HEK293 (cell line): Measurements from ENCODE around the gene CHCHD6.

Experiments
- CTCF ChIA-PET: fragments of 350-600 bp; formaldehyde crosslinking; extraction: SDS; loops from one replicate; lab custom pipeline; 2021; ENCODE audit warnings: antibody characterized with exemption; lab: Yijun Ruan, JAX
- POLR2A ChIA-PET: fragments of 300-600 bp; formaldehyde crosslinking; extraction: SDS; loops from one replicate; lab custom pipeline; 2020; ENCODE audit warnings: antibody characterized with exemption, inconsistent platforms; lab: Yijun Ruan, JAX
- H3K27ac ChIP-seq: fragments of 200-500 bp; sonication (Bioruptor generic); 2 replicates; pipeline ENCODE4 v1.5.1; 2014; ENCODE audit warnings: low read depth, low read length, control low read depth, inconsistent platforms; ENCODE audit errors: extremely low read depth
- H3K36me3 ChIP-seq, 2 experiments: fragments of 200-500 bp in 1 of 2; sonication (Bioruptor generic) in 1 of 2; 1 replicate in 1 of 2; 2 replicates in 1 of 2; pipeline ENCODE4 v1.5.1; 2014 to 2017; ENCODE audit warnings: inconsistent platforms in 2 of 2, low read length in 2 of 2; ENCODE audit not compliant: control insufficient read depth in 2 of 2, insufficient read depth in 1 of 2
- H3K4me1 ChIP-seq: fragments of 200-500 bp; sonication (Bioruptor generic); 2 replicates; pipeline ENCODE4 v1.5.1; 2014; ENCODE audit warnings: mild to moderate bottlenecking, low read length, inconsistent platforms; ENCODE audit not compliant: control insufficient read depth, insufficient read depth
- H3K4me3 ChIP-seq: 2 replicates; pipeline ENCODE4 v1.5.1; 2011; ENCODE audit warnings: low read depth, mild to moderate bottlenecking, control low read depth, low read length, moderate library complexity
- H3K9me3 ChIP-seq: fragments of 200-500 bp; sonication (Bioruptor generic); 2 replicates; pipeline ENCODE4 v1.5.1; 2014; ENCODE audit warnings: low read depth, low read length, inconsistent platforms; ENCODE audit not compliant: control insufficient read depth, insufficient read depth
- GLIS1 ChIP-seq: fragments of 450-650 bp; formaldehyde crosslinking; IDR thresholded peaks from 2 replicates; pipeline ENCODE4 v1.5.1; 2016; ENCODE audit warnings: missing biosample characterization, missing genetic modification characterization
- IKZF3 ChIP-seq: fragments of 450-650 bp; IDR thresholded peaks from 2 replicates; pipeline ENCODE4 v1.5.0; 2018; ENCODE audit warnings: missing biosample characterization, mild to moderate bottlenecking, missing genetic modification characterization, moderate library complexity
- KLF9 ChIP-seq: fragments of 450-650 bp; formaldehyde crosslinking; IDR thresholded peaks from 2 replicates; pipeline ENCODE4 v1.5.1; 2016; ENCODE audit warnings: missing biosample characterization, missing genetic modification characterization, low read depth
- OVOL3 ChIP-seq: fragments of 450-650 bp; formaldehyde crosslinking; IDR thresholded peaks from 2 replicates; pipeline ENCODE4 v1.5.1; 2016; ENCODE audit warnings: missing biosample characterization, missing genetic modification characterization
- PRDM1 ChIP-seq: fragments of 450-650 bp; formaldehyde crosslinking; IDR thresholded peaks from 2 replicates; pipeline ENCODE4; 2016; ENCODE audit warnings: missing biosample characterization, missing genetic modification characterization
- PRDM4 ChIP-seq: fragments of 450-650 bp; formaldehyde crosslinking; IDR thresholded peaks from 2 replicates; pipeline ENCODE4 v1.5.1; 2017; ENCODE audit warnings: missing biosample characterization, missing genetic modification characterization
- REST ChIP-seq: fragments of 450-650 bp; formaldehyde crosslinking; IDR thresholded peaks from 2 replicates; pipeline ENCODE4 v1.5.1; 2016; ENCODE audit warnings: missing biosample characterization, missing genetic modification characterization
- SALL2 ChIP-seq: fragments of 450-650 bp; formaldehyde crosslinking; IDR thresholded peaks from 2 replicates; pipeline ENCODE4 v1.5.0; 2017; ENCODE audit warnings: missing biosample characterization, mild to moderate bottlenecking, missing genetic modification characterization, borderline replicate concordance
- SCRT2 ChIP-seq: fragments of 450-650 bp; formaldehyde crosslinking; IDR thresholded peaks from 2 replicates; pipeline ENCODE4 v1.5.1; 2016; ENCODE audit warnings: missing biosample characterization, missing genetic modification characterization
- ZBTB49 ChIP-seq: fragments of 450-650 bp; formaldehyde crosslinking; IDR thresholded peaks from 2 replicates; pipeline ENCODE4 v1.5.1; 2016; ENCODE audit warnings: missing biosample characterization, missing genetic modification characterization, low read depth
- ZBTB6 ChIP-seq: fragments of 450-650 bp; formaldehyde crosslinking; IDR thresholded peaks from 2 replicates; pipeline ENCODE4 v1.5.1; 2017; ENCODE audit warnings: missing biosample characterization, missing genetic modification characterization
- ZFP37 ChIP-seq: fragments of 450-650 bp; formaldehyde crosslinking; IDR thresholded peaks from 2 replicates; pipeline ENCODE4 v1.5.1; 2016; ENCODE audit warnings: missing biosample characterization, missing genetic modification characterization
- ZFP69B ChIP-seq: fragments of 450-650 bp; formaldehyde crosslinking; IDR thresholded peaks from 2 replicates; pipeline ENCODE4 v1.5.1; 2016; ENCODE audit warnings: missing biosample characterization, missing genetic modification characterization
- ZIC2 ChIP-seq: fragments of 450-650 bp; formaldehyde crosslinking; IDR thresholded peaks from 2 replicates; pipeline ENCODE4 v1.5.1; 2016; ENCODE audit warnings: missing biosample characterization, missing genetic modification characterization
- ZNF121 ChIP-seq: fragments of 450-650 bp; formaldehyde crosslinking; IDR thresholded peaks from 2 replicates; pipeline ENCODE4 v1.5.1; 2016; ENCODE audit warnings: missing biosample characterization, missing genetic modification characterization
- ZNF138 ChIP-seq: fragments of 450-650 bp; formaldehyde crosslinking; IDR thresholded peaks from 2 replicates; pipeline ENCODE4 v1.5.1; 2016; ENCODE audit warnings: missing biosample characterization, missing genetic modification characterization, borderline replicate concordance
- ZNF221 ChIP-seq: fragments of 450-650 bp; formaldehyde crosslinking; IDR thresholded peaks from 2 replicates; pipeline ENCODE4 v1.5.1; 2017; ENCODE audit warnings: missing biosample characterization, missing genetic modification characterization, borderline replicate concordance
- ZNF24 ChIP-seq: fragments of 450-650 bp; formaldehyde crosslinking; IDR thresholded peaks from 2 replicates; pipeline ENCODE4 v1.5.1; 2016; ENCODE audit warnings: missing biosample characterization, missing genetic modification characterization
- ZNF37A ChIP-seq: fragments of 450-650 bp; IDR thresholded peaks from 2 replicates; pipeline ENCODE4 v1.5.1; 2018; ENCODE audit warnings: missing biosample characterization, missing genetic modification characterization
- ZNF426 ChIP-seq: fragments of 450-650 bp; formaldehyde crosslinking; IDR thresholded peaks from 2 replicates; pipeline ENCODE4 v1.5.1; 2017; ENCODE audit warnings: missing biosample characterization, missing genetic modification characterization, mild to moderate bottlenecking, inconsistent platforms, moderate library complexity
- ZNF501 ChIP-seq: fragments of 450-650 bp; formaldehyde crosslinking; IDR thresholded peaks from 2 replicates; pipeline ENCODE4 v1.5.1; 2016; ENCODE audit warnings: missing biosample characterization, missing genetic modification characterization
- ZNF514 ChIP-seq: fragments of 450-650 bp; formaldehyde crosslinking; IDR thresholded peaks from 2 replicates; pipeline ENCODE4 v1.5.1; 2016; ENCODE audit warnings: missing biosample characterization, missing genetic modification characterization
- ZNF530 ChIP-seq: fragments of 450-650 bp; formaldehyde crosslinking; IDR thresholded peaks from 2 replicates; pipeline ENCODE4 v1.5.1; 2016; ENCODE audit warnings: low read depth, missing biosample characterization, missing genetic modification characterization
- ZNF664 ChIP-seq: fragments of 450-650 bp; formaldehyde crosslinking; IDR thresholded peaks from 2 replicates; pipeline ENCODE4 v1.5.1; 2016; ENCODE audit warnings: missing biosample characterization, missing genetic modification characterization
- ZNF677 ChIP-seq: fragments of 450-650 bp; IDR thresholded peaks from 2 replicates; pipeline ENCODE4 v1.5.0; 2018; ENCODE audit warnings: missing biosample characterization, mild to moderate bottlenecking, missing genetic modification characterization, moderate library complexity

CHCHD6 gene

GRCh38 chr3:126858401-126858800 is 154.4 kb downstream of the CHCHD6 start (continued):
- TF ChIP-seq ZBTB6 (tag by site-specific recombination): no peak
- TF ChIP-seq ZFP37: no peak
- no peak for TF ChIP-seq ZNF24 (tag by site-specific recombination)
- TF ChIP-seq, all 188 proteins: peak for 0

GRCh38 chr3:126858887-126859286 is 154.8 kb downstream of the CHCHD6 start:
- H3K36me3 ChIP-seq: no peaks in the 10 kb centered on the region
- H3K4me1 ChIP-seq: no peaks in the 10 kb centered on the region
- TF ChIP-seq ZIC2 (peak; percentile 91), ZNF664 (tag by site-specific recombination) (0 out of 2 replicates have a peak, but pooled peaks have one; percentile 11), REST (no peak), SCRT2 (tag by site-specific recombination) (0 out of 2 replicates have a peak, but pooled peaks have one; percentile 15), IKZF3 (no peak), SALL2 (tag by site-specific recombination) (no peak), ZNF138 (tag by site-specific recombination) (no peak), ZBTB49 (tag by site-specific recombination) (no peak), ZNF501 (tag by site-specific recombination) (no peak), ZNF221 (tag by site-specific recombination) (no peak)
- H3K4me3 ChIP-seq: no peak overlapping the region
- ChIA-PET POLR2A (no interaction called here), CTCF (no interaction called here)
- no peak overlapping the region for H3K27ac ChIP-seq
- H3K9me3 ChIP-seq: no peaks in the 10 kb centered on the region

- H3K27ac ChIP-seq: no peak overlapping the region
- H3K4me3 ChIP-seq: no peak overlapping the region
- ChIA-PET CTCF (no interaction called here), POLR2A (no interaction called here)
- H3K36me3 ChIP-seq: no peaks in the 10 kb centered on the region; a peak in 1 of 3 replicates
- no peaks in the 10 kb centered on the region for H3K9me3 ChIP-seq
- no peaks in the 10 kb centered on the region for H3K4me1 ChIP-seq
- TF ChIP-seq KLF9 (tag by site-specific recombination) (no peak), ZNF121 (tag by site-specific recombination) (no peak), ZNF677 (tag by site-specific recombination) (no peak), ZFP69B (no peak), PRDM1 (tag by site-specific recombination) (no peak), PRDM4 (tag by site-specific recombination) (no peak), ZNF426 (tag by site-specific recombination) (no peak), GLIS1 (no peak), ZNF530 (tag by site-specific recombination) (no peak), OVOL3 (tag by site-specific recombination) (no peak), ZIC2 (no peak), ZNF514 (tag by site-specific recombination) (no peak), ZNF37A (tag by site-specific recombination) (no peak)
Observed at GRCh38 chr3:126859415-126860246, 155.6 kb downstream of the CHCHD6 start.
